HepG2 (cell line): ENCODE results near the gene ZNFX1. TPM values are rescaled to one million over a fixed set of nuclear protein-coding genes. Genes with fewer than 3 reads are reported as not detected.

Experiments used
- DR1 ChIP-seq: sonication (generic); formaldehyde crosslinking; IDR thresholded peaks from 2 replicates; pipeline ENCODE4 v1.8.0; 2021; ENCODE audit warnings: mild to moderate bottlenecking, missing genetic modification reagents, inconsistent platforms
- MTF1 ChIP-seq: sonication (generic); formaldehyde crosslinking; IDR thresholded peaks from 2 replicates; pipeline ENCODE4 v1.5.0; 2020; ENCODE audit warnings: missing genetic modification reagents
- MXD4 ChIP-seq: IDR thresholded peaks from 2 replicates; pipeline ENCODE4 v1.6.1; 2016; ENCODE audit warnings: mild to moderate bottlenecking, missing biosample characterization, missing genetic modification reagents
- NBN ChIP-seq: fragments of 450-650 bp; conservative IDR thresholded peaks from 2 replicates; pipeline ENCODE4 v1.6.1; 2017
- NONO ChIP-seq, 2 experiments: fragments of 450-650 bp in 1 of 2; sonication (generic) in 1 of 2; formaldehyde crosslinking in 1 of 2; IDR thresholded peaks in 1 of 2; conservative IDR thresholded peaks in 1 of 2; 2 replicates each; pipeline versions ENCODE4 v1.6.1 to v1.8.0; 2017 to 2022; ENCODE audit warnings: mild to moderate bottlenecking in 1 of 2, missing genetic modification reagents in 1 of 2, moderate library complexity in 1 of 2
- PBX2 ChIP-seq: IDR thresholded peaks from 2 replicates; pipeline ENCODE4 v1.6.1; 2016; ENCODE audit warnings: control low read depth
- PPARG ChIP-seq: conservative IDR thresholded peaks from 2 replicates; pipeline ENCODE4 v1.6.1; 2016; ENCODE audit warnings: missing biosample characterization, missing genetic modification reagents
- PRPF4 ChIP-seq: fragments of 200-400 bp; formaldehyde crosslinking; IDR thresholded peaks from 2 replicates; pipeline ENCODE4 v1.6.1; 2016; ENCODE audit warnings: low read length, low read depth; ENCODE audit not compliant: poor library complexity, severe bottlenecking
- RARA ChIP-seq: IDR thresholded peaks from 2 replicates; pipeline ENCODE4 v1.6.1; 2016; ENCODE audit warnings: missing genetic modification reagents, missing compliant biosample characterization
- RBM39 ChIP-seq: fragments of 200-400 bp; formaldehyde crosslinking; IDR thresholded peaks from one replicate; pipeline ENCODE4 v1.6.1; 2018; ENCODE audit warnings: antibody characterized with exemption, mild to moderate bottlenecking, low read depth, low read length; ENCODE audit not compliant: poor library complexity, severe bottlenecking
- SIN3A ChIP-seq: IDR thresholded peaks from 2 replicates; pipeline ENCODE4 v1.6.1; 2011; ENCODE audit warnings: low read depth, mild to moderate bottlenecking, control low read depth, low read length, borderline replicate concordance
- SMYD3 ChIP-seq: sonication (generic); formaldehyde crosslinking; IDR thresholded peaks from 2 replicates; pipeline ENCODE4 v1.8.1; 2023; ENCODE audit warnings: mild to moderate bottlenecking, missing genetic modification reagents
- TIGD3 ChIP-seq: sonication (generic); formaldehyde crosslinking; IDR thresholded peaks from 2 replicates; pipeline ENCODE4 v1.5.1; 2020; ENCODE audit warnings: mild to moderate bottlenecking, missing genetic modification reagents, borderline replicate concordance
- ZBTB7A ChIP-seq: sonication (generic); formaldehyde crosslinking; IDR thresholded peaks from 2 replicates; pipeline ENCODE4 v1.8.0; 2022; ENCODE audit warnings: mild to moderate bottlenecking, missing genetic modification reagents
- ZNF407 ChIP-seq: sonication (generic); formaldehyde crosslinking; IDR thresholded peaks from one replicate; pipeline ENCODE4 v1.5.1; 2020; ENCODE audit warnings: mild to moderate bottlenecking, missing genetic modification reagents; ENCODE audit errors: not compliant biosample characterization
- ZNF496 ChIP-seq: sonication (generic); formaldehyde crosslinking; IDR thresholded peaks from 2 replicates; pipeline ENCODE4 v1.8.1; 2023; ENCODE audit warnings: mild to moderate bottlenecking, moderate library complexity, missing genetic modification reagents; ENCODE audit not compliant: insufficient replicate concordance
- ZNF644 ChIP-seq: IDR thresholded peaks from 2 replicates; pipeline ENCODE4 v1.6.1; 2016; ENCODE audit warnings: low read depth
- polyA plus RNA-seq, 8 experiments: library from polyadenylated mRNA; depleted of rRNA in 3 of 8; stranded (reverse) in 7 of 8; unstranded in 1 of 8; fragments of >200 nt; fragmentation: Illumina TruSeq in 4 of 8; extraction: Trizol in 4 of 8; gene quantifications; 2 replicates each; pipeline versions ENCODE4 v1.2.1 to v1.2.3, GENCODE V29; 2011 to 2016; ENCODE audit warnings: low read depth in 4 of 8, missing spikeins in 1 of 8, mixed read lengths in 1 of 8; ENCODE audit not compliant: insufficient read depth in 1 of 8
- total RNA-seq, 5 experiments: library from RNA; depleted of rRNA; stranded (reverse); fragments of >200 nt; fragmentation: Illumina TruSeq; extraction: Trizol; gene quantifications; 2 replicates each; pipeline ENCODE4 v1.2.3, GENCODE V29; 2016; ENCODE audit warnings: low read depth in 1 of 5
- TF ChIP-seq, protein P1 (sequence below): sonication (generic); formaldehyde crosslinking; IDR thresholded peaks from 2 replicates; pipeline ENCODE4 v1.8.0; 2022; ENCODE audit warnings: missing genetic modification reagents, low read depth, mild to moderate bottlenecking, borderline replicate concordance

Gene ZNFX1
- total and polyA plus RNA-seq, 2 of the 13 experiments (the other 11 are each of a cell fraction or from before 2014, with no cell fraction given) = 2.9 to 11.1 TPM

DNA sequence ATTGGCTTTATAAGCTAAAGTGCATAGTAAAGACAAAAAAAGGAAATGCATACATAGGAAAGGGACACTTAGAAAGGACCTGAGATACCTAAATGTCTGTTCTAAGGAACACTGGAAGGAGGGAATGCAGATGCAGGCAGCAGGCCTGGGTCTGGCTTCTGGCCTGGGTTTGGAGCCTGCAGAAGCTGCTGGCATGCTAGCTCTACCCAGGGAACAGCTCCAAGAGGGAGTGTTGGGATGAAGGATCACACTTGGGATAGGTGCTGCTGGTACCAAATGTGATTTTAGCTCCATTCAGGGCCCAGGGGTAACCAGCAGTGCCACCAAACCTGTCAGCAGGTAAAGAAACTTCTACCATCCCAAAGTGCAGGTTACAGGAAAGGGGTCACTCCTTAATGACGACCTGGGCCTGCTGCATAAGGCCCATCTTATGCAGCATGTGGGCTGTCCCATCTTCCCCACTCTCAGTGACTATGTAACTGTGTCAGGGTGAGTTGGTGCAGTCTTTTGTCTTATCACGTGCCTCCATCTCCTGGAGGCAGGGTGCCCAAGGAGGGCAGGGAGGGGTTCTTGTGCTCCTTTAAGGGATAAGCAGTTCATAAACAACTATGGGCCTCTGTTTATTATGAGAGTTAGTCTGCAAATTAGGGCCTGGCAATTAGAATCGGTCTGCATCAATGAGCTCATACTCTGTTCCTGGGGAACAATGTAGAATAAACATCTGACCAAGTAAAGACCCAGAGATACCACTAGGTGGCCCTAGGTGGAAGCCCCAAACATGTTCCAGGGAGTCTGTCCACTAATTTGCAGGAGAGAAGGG is 31.7 kb downstream of the ZNFX1 start (continued):
- TF ChIP-seq ZNF407 (CRISPR knock-in tag) (no peak), ZBTB7A (CRISPR knock-in tag) (0 out of 2 replicates have a peak, but pooled peaks have one; percentile 46), MTF1 (no peak), DR1 (no peak), MXD4 (CRISPR knock-in tag) (no peak), SMYD3 (CRISPR knock-in tag) (peak; percentile 52; the same call in 1 of the 2 replicates), ZNF644 (no peak), NBN (no peak), NONO (IDR thresholded peaks at IDR 0.05) (no peak), NONO (CRISPR knock-in tag; conservative IDR thresholded peaks at IDR 0.05) (no peak), RBM39 (no peak), SIN3A (no peak), TIGD3 (CRISPR knock-in tag) (no peak), PPARG (CRISPR knock-in tag) (0 out of 2 replicates have a peak, but pooled peaks have one; percentile 49), RARA (CRISPR knock-in tag) (no peak), PRPF4 (no peak), ZNF496 (CRISPR knock-in tag) (no peak), PBX2 (CRISPR knock-in tag) (no peak)
- TF ChIP-seq, protein P1, sequence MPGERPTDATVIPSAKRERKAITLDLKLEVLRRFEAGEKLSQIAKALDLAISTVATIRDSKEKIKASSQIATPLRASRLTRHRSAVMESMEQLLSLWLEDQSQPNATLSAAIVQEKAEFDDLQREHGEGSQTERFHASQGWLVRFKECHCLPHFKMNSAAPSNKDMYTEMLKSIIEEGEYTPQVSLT = no peak
